SK-N-SH treated with all-trans-retinoic acid at 6 μM for 48 hours (cell line): ENCODE results near the gene TMEM163.

Experiments used
- CREB5 ChIP-seq: fragments of 250-450 bp; sonication (Bioruptor Pico); IDR thresholded peaks from 2 replicates; pipeline ENCODE4 v1.5.1; 2020; ENCODE audit warnings: low read depth, mild to moderate bottlenecking, moderate library complexity
- ESRRG ChIP-seq: fragments of 250-450 bp; sonication (Bioruptor Pico); IDR thresholded peaks from 2 replicates; pipeline ENCODE4 v1.6.1; 2021; ENCODE audit warnings: mild to moderate bottlenecking
- RARB ChIP-seq: fragments of 250-450 bp; sonication (Bioruptor Pico); IDR thresholded peaks from 2 replicates; pipeline ENCODE4 v1.8.0; 2021; ENCODE audit warnings: mild to moderate bottlenecking, moderate library complexity
- ZFP3 ChIP-seq: fragments of 250-450 bp; sonication (Bioruptor Pico); IDR thresholded peaks from 2 replicates; pipeline ENCODE4 v1.5.0; 2020; ENCODE audit warnings: mild to moderate bottlenecking, moderate library complexity
- ZFP30 ChIP-seq: fragments of 450-650 bp; formaldehyde crosslinking; IDR thresholded peaks from 2 replicates; pipeline ENCODE4 v1.5.0; 2022; ENCODE audit warnings: mild to moderate bottlenecking, moderate library complexity

- no peak for TF ChIP-seq RARB (CRISPR knock-in tag)
- no peak for TF ChIP-seq ZFP3 (CRISPR knock-in tag)
- no peak for TF ChIP-seq CREB5 (CRISPR knock-in tag)
- TF ChIP-seq ZFP30: no peak
- no peak for TF ChIP-seq ESRRG (CRISPR knock-in tag)
Observed at GRCh38 chr2:134676960-134677359, 41.8 kb downstream of the TMEM163 start.
